ENCODE results near the gene WNT3A.

- TF ChIP-seq CTCF (conservative IDR thresholded peaks at IDR 0.05; ENCODE audit: low read depth, low read length) (no peak), EZH2 (IDR thresholded peaks at IDR 0.05; ENCODE audit: borderline replicate concordance, low read depth, low read length, poor library complexity, severe bottlenecking) (no peak)
Observed at GRCh38 chr1:228095938-228096337, 89.1 kb downstream of the WNT3A start.
